C4-2B (cell line): Measurements from ENCODE around the gene OLFM1.

Source experiments
- H3K27ac ChIP-seq: fragments of 450-650 bp; 2 replicates; pipeline ENCODE4 v1.5.1; 2017
- ZFX ChIP-seq: fragments of 450-650 bp; IDR thresholded peaks from 2 replicates; pipeline ENCODE4 v1.6.1; 2017
- TF ChIP-seq, protein P1 (sequence below): fragments of 450-650 bp; conservative IDR thresholded peaks from 2 replicates; pipeline ENCODE4 v1.5.1; 2017; ENCODE audit warnings: mild to moderate bottlenecking

Gene OLFM1

DNA sequence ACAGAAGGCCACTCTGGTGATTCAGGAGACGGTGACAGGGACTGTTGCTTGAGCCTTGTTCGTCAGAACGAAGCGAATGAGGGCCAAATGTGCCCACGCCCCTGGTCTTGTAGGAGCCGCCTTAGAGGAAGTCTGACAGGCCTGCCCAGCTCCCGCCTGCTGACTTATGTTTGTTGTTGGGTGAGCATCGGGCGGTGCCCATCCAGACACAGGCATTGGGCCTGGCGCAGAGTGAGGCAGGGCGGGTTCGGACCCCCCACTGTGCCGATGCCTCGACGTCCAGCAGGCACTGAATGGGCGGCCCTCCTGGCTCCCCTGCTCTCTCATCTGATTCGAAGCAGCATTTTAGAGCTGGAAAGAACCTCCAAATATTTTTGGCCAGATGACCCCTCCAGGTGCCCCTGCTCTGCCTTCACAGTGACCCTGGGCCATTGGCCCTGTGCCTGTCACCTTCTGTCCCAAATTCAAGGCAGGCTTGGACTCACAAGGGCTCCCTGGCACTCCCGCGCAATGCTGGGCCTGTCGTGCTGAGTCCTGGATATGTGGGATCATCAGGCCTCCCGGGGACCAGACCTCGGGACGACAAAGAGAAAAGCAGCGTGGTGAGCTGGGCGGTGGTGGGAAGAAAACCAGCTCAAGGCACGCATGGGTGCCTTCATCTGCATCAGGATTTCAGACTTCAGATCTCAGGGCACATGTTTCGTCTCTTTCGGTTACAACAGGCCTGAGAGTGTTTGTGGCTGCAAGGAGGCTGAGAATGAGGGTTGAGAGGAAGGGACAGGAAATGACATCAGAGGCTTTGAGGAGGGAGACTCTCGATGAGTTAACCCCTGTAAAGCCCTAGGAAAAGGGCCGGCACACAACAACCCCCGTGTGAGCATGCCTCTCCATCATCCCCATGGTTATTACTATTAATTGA lies 37.1 kb upstream of the OLFM1 start:
- no peak for TF ChIP-seq ZFX
- TF ChIP-seq, protein P1, sequence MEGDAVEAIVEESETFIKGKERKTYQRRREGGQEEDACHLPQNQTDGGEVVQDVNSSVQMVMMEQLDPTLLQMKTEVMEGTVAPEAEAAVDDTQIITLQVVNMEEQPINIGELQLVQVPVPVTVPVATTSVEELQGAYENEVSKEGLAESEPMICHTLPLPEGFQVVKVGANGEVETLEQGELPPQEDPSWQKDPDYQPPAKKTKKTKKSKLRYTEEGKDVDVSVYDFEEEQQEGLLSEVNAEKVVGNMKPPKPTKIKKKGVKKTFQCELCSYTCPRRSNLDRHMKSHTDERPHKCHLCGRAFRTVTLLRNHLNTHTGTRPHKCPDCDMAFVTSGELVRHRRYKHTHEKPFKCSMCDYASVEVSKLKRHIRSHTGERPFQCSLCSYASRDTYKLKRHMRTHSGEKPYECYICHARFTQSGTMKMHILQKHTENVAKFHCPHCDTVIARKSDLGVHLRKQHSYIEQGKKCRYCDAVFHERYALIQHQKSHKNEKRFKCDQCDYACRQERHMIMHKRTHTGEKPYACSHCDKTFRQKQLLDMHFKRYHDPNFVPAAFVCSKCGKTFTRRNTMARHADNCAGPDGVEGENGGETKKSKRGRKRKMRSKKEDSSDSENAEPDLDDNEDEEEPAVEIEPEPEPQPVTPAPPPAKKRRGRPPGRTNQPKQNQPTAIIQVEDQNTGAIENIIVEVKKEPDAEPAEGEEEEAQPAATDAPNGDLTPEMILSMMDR: no peak
- H3K27ac ChIP-seq: no peak overlapping the region

DNA sequence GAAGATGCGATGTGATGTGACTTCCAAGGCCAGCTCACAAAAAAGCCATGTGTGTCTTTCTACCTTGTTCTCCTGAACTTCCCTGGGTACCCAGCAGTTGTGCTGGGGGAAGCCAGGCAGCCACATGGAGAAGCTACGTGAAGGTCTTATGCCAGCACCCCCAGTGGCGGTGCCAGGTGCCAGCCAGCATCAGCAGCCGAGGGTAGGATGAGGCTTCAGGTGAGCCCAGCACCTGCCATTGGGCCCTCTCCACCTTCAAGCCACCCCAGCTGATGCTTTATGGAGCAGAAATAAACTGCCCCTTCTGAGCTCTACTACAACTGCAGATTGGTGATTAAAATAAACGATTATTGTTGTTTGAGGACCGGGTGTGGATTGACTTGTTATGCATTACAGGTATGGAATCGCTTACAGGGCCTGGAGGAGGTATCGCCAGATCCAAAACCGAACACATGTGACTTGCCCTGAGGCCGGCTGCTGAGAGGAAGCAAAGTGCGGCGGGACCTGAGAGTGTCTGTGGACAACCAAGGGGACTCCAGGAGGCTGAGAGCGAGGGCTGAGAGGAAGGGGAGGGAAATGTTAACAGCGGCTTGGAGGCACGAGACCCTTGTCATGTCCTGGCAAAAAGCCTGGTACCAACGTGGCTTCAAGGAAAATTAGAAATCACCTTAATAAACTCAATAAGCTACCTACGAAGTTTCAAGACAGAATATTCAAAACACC lies 36.0 kb upstream of the OLFM1 start:
- no peak overlapping the region for H3K27ac ChIP-seq
- no peak for TF ChIP-seq ZFX
- TF ChIP-seq, protein P1: no peak

DNA sequence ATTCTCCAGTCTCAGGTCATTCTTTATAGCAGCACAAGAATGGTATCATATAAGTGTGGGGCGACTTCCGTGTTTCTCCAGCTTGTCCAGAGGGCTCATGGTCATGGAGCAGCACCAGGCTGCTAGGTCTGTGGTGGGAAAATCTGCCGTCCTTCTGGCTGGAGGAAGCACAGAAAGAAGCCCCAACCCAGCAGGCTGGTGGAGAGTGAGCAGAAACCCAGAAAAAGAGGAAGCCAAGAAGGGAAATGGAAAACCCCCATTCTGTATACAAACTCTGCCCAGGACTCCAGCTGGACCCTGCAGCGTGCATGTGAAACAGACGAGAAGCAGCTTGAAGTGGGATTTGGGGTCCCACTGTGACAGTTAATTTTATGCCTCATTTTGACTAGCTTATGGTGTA lies 34.3 kb upstream of the OLFM1 start:
- no peak overlapping the region for H3K27ac ChIP-seq
- no peak for TF ChIP-seq ZFX
- TF ChIP-seq, protein P1: no peak

DNA sequence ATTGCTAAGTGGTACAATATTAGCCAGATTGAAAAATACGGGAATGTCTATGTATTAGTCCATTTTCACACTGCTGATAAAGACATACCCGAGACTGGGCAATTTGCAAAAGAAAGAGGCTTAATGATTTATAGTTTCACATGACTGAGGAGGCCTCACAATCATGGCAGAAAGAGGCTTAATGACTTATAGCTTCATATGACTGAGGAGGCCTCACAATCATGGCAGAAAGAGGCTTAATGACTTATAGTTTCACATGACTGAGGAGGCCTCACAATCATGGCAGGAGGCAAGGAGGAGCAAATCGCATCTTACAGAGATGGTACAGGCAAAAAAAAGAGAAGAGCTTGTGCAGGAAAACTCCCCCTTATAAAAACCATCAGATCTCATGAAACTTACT lies 32.3 kb upstream of the OLFM1 start:
- TF ChIP-seq, protein P1: no peak
- no peak for TF ChIP-seq ZFX
- no peak overlapping the region for H3K27ac ChIP-seq

DNA sequence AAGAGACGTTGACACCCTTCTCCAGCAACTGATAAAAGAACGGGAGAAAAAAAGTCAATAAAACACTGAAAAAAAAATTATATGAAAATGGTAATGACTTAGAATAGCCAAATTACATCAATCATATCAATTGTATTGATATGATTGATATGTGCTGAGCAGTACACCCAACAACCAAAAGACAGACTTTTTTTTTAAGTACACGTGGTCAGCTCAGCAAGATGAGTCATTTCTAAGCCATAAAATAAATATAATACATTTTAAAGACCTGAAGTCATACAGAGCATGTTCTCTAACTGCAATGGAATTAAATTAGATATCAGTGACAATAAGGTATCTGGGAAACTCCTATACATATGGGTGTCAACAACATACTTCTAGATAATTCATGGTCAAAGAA lies 30.9 kb upstream of the OLFM1 start:
- TF ChIP-seq, protein P1: no peak

DNA sequence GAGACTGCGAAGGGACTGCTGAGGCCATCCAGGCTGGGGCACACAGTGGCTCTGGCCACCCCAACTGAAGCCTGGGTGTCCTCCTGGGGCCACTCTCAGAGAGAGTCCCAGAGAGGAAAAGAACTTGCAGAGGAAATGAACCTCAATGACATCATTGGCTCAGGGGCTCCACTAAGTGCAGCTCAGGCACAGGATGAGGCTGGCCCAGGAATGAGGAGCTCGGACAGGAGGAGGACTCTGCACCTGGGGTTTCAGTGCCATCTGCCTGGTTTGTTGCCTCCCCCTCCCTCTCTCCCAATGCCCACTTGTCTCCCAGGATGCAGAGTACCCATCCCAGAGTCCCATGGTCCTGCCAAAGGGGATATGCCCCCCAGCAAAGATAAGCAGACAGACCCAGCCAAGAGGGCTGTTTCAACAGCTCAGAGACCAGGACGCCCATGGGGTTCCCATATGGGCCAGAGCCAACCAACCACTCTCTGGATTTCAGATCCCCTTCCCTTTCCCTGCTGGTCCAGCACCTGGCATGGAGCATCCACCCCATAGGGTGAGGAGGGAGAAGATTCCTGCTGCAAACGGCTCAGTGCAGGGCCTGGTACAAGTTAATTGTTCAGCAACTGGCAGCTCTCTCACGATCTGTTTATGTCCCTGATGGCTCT lies 26.9 kb upstream of the OLFM1 start:
- TF ChIP-seq ZFX: no peak
- TF ChIP-seq, protein P1: no peak
- H3K27ac ChIP-seq: no peak overlapping the region

More for the DNA sequence above, 30.9 kb upstream of the OLFM1 start:
- H3K27ac ChIP-seq: no peak overlapping the region

DNA sequence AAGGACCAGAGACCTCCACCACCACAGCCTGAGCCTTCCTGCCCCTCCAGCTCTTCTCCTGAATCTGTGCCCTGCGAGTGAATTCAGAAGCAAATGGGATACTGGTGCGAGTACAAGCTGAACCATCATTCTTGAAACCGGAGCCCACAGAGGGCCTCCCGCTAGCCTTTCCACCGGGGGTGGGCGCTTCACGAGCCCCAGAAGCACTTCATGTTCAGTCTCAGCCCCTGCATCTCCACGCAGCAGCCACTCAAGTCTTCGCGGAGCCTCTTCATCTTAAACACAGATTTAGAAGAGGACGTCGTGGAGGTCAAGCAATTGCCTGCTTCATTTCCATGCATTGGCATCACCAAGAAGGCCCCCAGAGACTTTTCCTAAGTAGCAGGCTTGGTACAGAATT lies 26.0 kb upstream of the OLFM1 start:
- TF ChIP-seq, protein P1: no peak
- no peak for TF ChIP-seq ZFX
- H3K27ac ChIP-seq: no peak overlapping the region
